Cortex of kidney (tissue), 1 donor: ENCODE data around the gene RACGAP1.
"Not testable (repeated sequence)": the region's sequence is repeated elsewhere in the genome, so short reads cannot be mapped to it uniquely, and the experiment has no call there.

Source experiments
- DNase-seq: peaks from one replicate; lab custom pipeline; 2025; lab: John Stamatoyannopoulos, UW

The RACGAP1 gene

DNA sequence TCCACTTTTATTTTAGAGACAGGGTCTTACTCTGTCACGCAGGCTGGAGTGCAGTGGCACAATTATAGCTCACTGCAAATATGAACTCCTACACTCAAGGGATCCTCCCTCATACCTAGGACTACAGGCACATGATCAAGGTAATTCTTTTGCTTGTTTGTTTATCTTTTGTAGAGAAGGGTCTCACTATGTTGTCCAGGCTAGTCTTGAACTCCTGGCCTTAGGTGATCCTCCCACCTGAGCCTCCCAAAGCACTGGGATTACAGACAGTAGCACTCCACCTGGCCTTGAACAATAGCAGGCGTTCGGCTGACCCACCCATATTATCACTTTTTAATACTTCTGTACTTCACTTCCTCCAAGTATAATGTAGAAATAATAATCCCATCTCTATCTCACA is 1.4 kb upstream of the RACGAP1 start:
- no peak for DNase-seq

DNA sequence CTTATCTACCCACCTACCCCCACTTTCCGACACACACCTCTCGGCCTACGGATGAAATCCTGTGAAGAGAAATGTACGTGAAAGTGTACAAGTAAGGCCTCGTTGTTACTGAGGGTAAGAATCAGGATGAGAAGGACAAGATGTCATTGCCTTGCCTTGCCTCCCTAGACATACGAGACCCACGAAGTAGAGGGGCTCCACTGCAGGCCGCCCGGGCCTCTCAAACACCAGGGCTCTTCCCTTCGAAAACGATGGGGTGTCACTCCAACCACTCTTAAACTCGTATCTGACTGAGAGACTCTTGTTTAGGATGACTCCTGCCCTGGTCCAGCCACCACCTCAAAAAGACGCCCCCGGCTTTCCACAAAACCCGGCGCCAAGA is 498 bp downstream of the RACGAP1 start:
- DNase-seq: no peak

- DNase-seq: no peak
Measured at GRCh38 chr12:50024227-50024626, 1.1 kb downstream of the RACGAP1 start.

DNA sequence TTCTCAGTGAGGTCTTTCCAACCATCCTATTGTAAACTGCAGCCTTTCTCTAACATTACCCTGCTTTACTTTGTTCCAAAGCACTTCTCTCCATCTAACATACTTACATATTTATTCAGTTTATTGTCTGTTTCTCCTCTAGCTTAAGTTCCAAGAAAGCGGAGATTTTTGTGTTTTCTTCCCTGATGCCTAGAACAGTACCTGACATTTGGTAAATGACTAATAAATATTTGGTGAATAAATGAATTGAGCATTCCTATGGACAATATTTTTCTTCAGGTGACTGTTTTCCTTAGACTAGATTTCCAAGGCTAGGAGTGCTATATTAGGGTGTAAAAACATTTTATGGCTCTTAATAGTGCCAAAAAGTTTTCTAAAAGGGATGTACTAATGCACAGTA is 2.4 kb downstream of the RACGAP1 start:
- DNase-seq: no peak

DNA sequence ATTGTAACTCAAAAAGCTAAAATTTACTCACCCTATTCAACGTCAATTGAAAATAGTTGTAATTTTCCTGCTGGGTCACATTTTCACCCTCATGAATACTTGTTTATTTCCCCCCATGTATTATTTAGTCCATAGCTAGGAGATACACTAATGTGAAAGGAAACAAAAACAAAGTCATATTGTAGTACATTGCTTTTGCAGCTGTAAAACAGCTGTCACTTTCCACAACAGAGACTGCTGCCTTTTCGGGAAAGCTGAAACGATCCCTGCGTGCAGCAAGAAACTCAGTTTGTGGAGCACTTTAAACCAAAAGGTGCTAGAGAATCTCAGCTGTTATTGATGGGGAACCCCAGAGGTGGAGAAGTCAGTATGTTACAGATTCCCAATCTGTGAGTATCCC is 4.3 kb downstream of the RACGAP1 start:
- no peak for DNase-seq

GRCh38 chr12:50019524-50019923 is 5.8 kb downstream of the RACGAP1 start:
- DNase-seq: no peak

GRCh38 chr12:50018968-50019367 is 6.3 kb downstream of the RACGAP1 start:
- DNase-seq: no peak

DNA sequence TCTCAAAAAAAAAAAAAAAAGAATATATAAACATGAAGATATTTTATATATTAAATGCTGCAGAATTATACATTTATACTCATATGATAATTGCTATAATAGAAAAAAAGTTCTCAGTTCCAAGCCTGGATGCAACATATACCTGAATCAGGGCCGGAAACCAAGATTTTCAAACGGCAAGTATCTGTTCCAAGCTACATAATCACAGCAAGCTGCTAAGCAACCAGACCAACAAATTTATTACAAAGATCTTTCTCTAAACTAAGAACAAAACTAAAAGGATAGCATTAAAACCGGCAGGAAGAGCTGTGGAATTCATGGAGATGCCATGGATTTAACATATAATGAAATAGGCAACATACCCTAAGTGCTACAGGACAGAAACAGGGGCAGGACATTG is 7.1 kb downstream of the RACGAP1 start:
- DNase-seq: no peak

- DNase-seq: no peak
Measured at GRCh38 chr12:50017641-50018040, 7.7 kb downstream of the RACGAP1 start.

GRCh38 chr12:50016501-50017475 is 8.5 kb downstream of the RACGAP1 start:
- no peak for DNase-seq

- DNase-seq: no peak
Measured at GRCh38 chr12:50014342-50014741, 11.0 kb downstream of the RACGAP1 start.

DNA sequence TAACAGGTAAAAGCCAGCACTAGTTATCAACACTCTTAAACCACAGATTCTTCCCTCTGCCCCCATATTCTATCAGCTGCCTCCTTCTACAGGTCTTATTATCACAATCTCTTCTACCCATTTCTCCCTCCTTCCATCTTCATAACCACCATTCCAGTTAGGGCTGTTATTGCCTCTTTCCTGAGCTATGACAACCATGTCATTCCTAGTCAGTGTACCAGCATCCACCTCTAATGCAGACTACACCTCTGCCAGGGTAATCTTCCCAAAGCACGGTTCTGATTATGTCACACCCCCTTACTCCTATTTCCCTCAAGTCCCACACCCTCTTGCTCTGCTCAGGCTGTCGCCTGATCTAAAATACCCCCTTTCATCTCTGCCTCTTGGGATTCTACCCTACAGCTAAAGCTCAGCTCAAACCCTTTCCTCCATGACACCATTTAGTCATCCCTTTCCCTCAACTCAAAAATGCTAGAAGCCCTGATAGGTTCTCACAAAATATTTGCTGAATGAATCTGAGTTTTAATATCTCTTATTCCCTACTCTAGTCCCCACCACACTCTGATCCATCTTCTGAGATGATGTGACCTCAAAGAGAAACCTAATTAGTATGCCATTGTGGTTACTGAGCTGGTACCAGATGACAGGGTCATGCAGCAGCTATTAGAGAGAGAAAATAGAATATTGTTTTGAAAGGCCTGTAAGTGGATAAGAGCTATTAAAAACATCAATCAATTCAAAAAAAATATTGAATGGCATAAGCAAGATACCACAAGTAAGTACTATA is 11.7 kb downstream of the RACGAP1 start:
- no peak for DNase-seq

DNA sequence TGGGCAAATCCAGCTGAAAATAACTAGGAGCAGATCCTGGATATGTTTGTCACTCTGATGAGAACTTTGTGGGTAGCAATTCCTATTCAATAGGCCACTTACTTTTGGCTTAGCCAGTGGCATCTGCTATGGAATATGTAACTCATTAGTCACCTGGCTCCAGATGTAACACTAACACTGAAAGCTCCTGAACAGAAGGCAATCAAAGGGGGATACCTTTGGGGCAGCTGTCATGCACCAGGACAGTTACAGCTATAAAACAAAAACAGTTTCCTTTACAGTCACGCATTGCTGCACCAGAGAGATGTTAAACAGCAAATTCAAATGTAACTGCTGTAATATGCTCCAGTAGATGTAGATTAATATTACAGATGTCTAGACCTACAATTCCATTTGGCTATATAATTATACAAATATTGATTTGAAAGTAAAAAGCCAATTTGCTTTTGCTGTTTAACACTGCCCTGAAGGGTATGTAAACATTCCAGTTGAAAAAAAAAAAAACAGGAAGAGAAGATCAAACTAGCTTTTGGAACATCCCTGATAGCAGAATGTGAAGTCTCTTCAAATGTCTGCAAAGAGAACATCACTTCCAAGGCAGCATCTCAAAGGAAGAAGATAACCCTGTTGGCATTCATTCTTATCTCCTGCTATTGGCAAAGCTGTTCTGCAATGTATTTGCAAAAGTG is 18.4 kb downstream of the RACGAP1 start:
- DNase-seq: no peak

DNA sequence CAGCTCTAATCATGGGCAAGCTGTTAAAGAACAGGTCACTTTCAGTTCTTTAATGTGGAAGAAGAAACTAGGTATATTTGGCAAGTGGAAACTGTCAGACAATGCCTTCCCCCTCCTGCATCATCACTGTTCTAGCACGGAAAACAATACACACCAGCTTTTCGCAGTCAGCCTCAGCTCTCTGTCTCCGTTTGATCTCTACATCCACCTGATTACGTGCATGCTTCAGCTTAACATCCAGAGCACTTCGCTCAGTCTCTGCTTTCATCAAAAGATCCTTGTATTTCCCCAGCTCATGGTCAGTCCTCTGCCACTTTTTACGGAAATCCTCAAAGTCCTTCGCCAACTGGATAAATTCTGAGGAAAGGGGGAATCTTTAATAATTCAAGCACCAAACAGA is 19.0 kb downstream of the RACGAP1 start:
- DNase-seq: no peak

GRCh38 chr12:50005175-50005574 is 20.1 kb downstream of the RACGAP1 start:
- DNase-seq: no peak

GRCh38 chr12:50004696-50005095 is 20.6 kb downstream of the RACGAP1 start:
- DNase-seq: no peak

DNA sequence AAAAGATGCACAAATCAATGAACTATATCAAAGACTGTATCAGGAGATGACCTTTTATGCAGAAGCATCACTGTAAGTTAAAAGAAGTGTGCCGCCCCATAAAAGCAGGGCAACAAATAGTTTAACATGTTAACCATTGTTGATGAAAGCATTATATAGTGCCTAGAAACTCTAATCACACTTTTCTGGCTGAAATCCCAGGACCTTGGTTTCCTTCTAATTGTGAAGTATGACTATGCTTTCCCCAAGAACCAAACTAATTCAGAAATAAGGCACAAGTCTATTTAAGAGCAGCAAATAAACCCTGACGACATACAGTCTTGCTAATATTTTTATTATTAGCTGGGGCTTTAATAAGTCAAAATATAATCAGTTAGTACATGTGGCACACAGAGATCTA is 21.7 kb downstream of the RACGAP1 start:
- DNase-seq: no peak

DNA sequence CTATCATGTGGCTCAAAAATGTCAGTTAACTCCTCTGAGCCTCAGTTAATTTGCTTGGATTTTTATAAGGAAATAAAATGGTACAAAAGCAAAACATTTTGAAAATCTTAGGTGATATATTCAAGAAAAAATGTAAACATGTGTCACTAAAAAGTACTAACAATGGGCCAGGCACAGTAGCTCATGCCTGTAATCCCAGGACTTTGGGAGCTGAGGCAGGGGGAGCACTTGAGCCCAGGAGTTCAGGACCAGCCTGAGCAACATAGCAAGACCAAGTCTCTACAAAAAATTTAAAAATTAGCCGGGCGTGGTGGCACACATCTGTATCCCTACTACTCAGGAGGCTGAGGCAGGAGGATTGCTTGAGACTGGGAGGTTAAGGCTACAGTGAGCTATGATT is 26.8 kb downstream of the RACGAP1 start:
- no peak for DNase-seq

DNA sequence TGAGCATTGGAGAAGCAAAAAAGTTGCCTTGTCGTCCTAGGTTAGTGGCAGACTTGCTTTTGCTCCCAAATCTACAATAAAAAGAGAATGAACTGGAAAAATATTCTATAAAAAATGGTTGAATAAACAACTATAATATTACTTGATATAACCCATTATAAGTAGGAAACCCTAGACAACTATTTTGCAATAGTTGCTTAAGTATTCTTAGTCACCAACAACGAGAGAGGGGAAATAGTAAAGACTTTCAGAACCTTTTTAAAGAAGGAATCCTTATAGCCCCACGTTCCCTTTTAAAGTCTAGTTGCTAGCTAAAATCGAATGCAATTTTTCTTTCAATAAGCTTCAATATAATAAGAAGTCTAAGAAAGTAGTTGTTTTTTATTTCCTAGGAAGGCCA is 35.0 kb downstream of the RACGAP1 start:
- DNase-seq: no peak

GRCh38 chr12:49989400-49989799 is 35.9 kb downstream of the RACGAP1 start:
- DNase-seq: not testable (repeated sequence)

DNA sequence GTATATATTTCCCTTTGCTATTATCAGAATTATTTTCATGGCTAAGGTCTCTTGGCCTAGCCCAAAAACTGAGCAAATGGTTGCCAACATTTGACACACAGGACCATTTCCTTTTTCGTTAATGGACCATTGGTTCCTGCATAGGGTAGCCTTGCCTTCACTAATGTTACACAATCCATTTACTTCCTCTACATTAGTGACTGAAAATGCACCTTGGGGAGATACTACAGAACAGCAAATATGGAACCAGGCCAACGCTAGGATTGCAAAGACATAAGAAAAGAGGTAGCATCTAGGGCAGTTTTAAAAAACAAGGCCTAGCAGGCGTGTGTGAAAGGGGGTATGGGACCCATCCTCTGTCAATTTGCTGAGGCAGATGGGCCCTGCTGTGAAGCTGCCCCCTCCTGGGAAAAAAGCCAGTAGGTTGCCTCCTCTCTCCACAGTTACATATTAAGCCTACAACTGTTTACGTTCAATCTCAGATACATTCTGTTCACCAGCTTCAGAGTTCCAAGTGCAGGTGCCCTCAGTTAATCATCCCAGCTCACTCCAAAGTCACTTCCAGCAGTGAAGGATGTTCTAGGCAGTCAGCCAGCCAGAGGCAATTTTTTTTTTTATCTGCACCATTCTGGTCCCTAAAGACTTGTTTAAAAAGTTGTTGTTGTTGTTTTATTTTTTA is 37.5 kb downstream of the RACGAP1 start:
- DNase-seq: no peak

GRCh38 chr12:49986476-49986875 is 38.8 kb downstream of the RACGAP1 start:
- not testable (repeated sequence) for DNase-seq
